HG02884 (cell line): ENCODE data around the gene CYP20A1.

ENCODE experiments used
- ATAC-seq: cut with Tn5 transposase; IDR thresholded peaks from one replicate; pipeline ENCODE4 v1.9.1; 2021; ENCODE audit warnings: mild to moderate bottlenecking, moderate library complexity; ENCODE audit not compliant: unreplicated experiment

CYP20A1 gene

DNA sequence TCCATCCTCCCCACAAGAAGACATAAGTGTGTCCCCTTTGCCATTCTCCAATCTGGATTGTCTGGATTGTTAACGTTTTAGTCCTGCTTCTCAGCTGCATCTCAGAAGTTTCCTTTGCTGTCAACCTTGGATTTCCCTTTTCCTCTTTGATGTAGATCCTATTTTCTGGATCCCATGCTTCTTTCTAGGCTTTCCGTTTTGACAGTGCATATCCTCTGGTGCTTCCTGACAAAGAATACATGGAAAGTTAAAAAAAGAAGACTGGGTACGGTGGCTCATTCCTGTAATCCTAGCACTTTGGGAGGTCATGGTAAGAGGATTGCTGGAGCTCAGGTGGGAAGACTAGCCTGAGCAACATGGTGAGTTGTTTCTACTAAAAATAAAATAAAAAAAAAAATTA, 116.1 kb downstream of the CYP20A1 start:
- no peak for ATAC-seq
